Measurements from ENCODE around the gene UNC50. TPM values are rescaled to one million over a fixed set of nuclear protein-coding genes. Genes with fewer than 3 reads are reported as not detected.

Gene UNC50
- polyA plus RNA-seq, 1 donor from 2014 or later: 111 TPM

DNA sequence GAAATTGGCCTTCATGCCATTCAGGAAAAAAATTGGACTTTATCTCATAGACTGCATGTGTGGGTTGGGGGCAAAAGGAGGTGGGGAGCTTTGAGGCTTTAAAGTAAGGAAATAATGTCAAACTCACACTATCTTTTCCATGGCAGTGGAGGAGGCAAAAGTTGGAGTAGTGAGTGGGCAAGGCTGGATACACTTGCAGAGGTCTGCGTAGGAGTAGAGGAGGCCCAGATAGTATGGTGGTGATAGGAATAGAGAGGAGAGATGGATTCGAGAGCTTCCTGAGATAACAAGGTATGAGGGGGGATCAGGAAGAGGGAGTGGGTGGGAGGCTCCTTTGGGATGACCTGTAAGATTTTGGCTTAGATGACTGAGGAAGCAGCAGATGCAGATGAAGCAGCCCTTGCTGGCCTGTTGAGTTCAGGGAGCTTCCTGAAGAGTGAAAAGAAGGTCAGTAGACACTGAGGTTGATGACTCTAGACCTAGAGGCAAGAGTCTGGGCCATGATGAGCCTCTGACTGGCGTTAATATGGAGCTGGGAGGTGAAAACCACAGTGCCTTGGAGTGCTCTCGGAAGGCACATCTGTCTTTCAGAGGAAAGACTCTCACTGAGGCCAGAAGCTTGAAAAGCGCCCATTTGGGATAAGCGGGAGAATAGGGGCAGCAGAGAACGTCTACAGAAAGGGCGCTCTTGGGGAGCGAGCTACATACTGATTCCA is 5.8 kb downstream of the UNC50 start:
- Histone ChIP-seq H3K9me2 (ENCODE audit: insufficient read depth, low read length) (no peaks in the 10 kb centered on the region), H3F3A (ENCODE audit: insufficient read depth, low read length, poor library complexity, severe bottlenecking) (no peaks in the 10 kb centered on the region), H2AFZ (ENCODE audit: low read depth, low read length) (no peak overlapping the region), H3K36me3 (ENCODE audit: insufficient read depth, low read length) (peaks cover 7% of the 10 kb centered on the region), H3K27ac (ENCODE audit: low read length) (no peak overlapping the region), H3K27me3 (ENCODE audit: insufficient read depth, low read depth, low read length) (no peaks in the 10 kb centered on the region), H3K9me3 (ENCODE audit: low read length) (no peaks in the 10 kb centered on the region), H3K4me3 (ENCODE audit: low read length) (no peak overlapping the region), H4K20me1 (ENCODE audit: insufficient read depth) (no peaks in the 10 kb centered on the region), H3K9ac (ENCODE audit: low read length) (no peak overlapping the region), H3K4me2 (ENCODE audit: low read length) (no peak overlapping the region), H3K79me2 (replicated peaks; ENCODE audit: insufficient read depth, low read length) (peaks cover 25% of the 10 kb centered on the region)
- TF ChIP-seq EP300 (conservative IDR thresholded peaks at IDR 0.05; ENCODE audit: poor library complexity, severe bottlenecking) (no peak), POLR2AphosphoS5 (IDR thresholded peaks at IDR 0.05) (no peak)

DNA sequence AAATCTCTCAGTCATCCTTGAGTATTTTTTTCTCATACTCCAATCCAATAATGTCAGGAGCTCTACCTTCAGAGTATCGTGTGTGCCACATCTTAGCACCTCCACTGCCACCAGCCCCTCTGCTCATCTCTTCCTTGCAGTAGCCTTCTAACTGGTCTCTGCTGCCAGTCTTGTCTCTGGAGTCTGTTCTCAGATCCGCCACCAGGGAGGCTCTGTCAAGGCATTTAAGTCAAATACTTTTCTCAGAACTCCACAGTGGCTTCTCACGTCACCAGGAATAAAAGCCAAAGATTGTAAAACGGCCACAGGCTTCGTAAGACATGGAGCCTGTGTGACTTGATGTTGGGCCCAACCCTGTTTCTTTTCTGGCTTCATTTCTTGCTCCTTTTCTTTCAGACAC is 7.1 kb downstream of the UNC50 start:
- no peaks in the 10 kb centered on the region for H3K9me2 ChIP-seq (ENCODE audit: insufficient read depth, low read length)
- no peak overlapping the region for H3K4me2 ChIP-seq (ENCODE audit: low read length)
- H3F3A ChIP-seq (ENCODE audit: insufficient read depth, low read length, poor library complexity, severe bottlenecking): no peaks in the 10 kb centered on the region
- no peaks in the 10 kb centered on the region for H4K20me1 ChIP-seq (ENCODE audit: insufficient read depth)
- TF ChIP-seq, protein P1, sequence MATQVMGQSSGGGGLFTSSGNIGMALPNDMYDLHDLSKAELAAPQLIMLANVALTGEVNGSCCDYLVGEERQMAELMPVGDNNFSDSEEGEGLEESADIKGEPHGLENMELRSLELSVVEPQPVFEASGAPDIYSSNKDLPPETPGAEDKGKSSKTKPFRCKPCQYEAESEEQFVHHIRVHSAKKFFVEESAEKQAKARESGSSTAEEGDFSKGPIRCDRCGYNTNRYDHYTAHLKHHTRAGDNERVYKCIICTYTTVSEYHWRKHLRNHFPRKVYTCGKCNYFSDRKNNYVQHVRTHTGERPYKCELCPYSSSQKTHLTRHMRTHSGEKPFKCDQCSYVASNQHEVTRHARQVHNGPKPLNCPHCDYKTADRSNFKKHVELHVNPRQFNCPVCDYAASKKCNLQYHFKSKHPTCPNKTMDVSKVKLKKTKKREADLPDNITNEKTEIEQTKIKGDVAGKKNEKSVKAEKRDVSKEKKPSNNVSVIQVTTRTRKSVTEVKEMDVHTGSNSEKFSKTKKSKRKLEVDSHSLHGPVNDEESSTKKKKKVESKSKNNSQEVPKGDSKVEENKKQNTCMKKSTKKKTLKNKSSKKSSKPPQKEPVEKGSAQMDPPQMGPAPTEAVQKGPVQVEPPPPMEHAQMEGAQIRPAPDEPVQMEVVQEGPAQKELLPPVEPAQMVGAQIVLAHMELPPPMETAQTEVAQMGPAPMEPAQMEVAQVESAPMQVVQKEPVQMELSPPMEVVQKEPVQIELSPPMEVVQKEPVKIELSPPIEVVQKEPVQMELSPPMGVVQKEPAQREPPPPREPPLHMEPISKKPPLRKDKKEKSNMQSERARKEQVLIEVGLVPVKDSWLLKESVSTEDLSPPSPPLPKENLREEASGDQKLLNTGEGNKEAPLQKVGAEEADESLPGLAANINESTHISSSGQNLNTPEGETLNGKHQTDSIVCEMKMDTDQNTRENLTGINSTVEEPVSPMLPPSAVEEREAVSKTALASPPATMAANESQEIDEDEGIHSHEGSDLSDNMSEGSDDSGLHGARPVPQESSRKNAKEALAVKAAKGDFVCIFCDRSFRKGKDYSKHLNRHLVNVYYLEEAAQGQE (IDR thresholded peaks at IDR 0.05; ENCODE audit: borderline replicate concordance): no peak
- TF ChIP-seq POLR2AphosphoS5 (IDR thresholded peaks at IDR 0.05): no peak
- TF ChIP-seq TAF1 (IDR thresholded peaks at IDR 0.05; ENCODE audit: low read depth): no peak
- no peak for TF ChIP-seq CTCF (IDR thresholded peaks at IDR 0.05; ENCODE audit: poor library complexity, severe bottlenecking)
- TF ChIP-seq MXI1 (conservative IDR thresholded peaks at IDR 0.05; ENCODE audit: poor library complexity, severe bottlenecking): no peak
- no peak for TF ChIP-seq SMC3 (conservative IDR thresholded peaks at IDR 0.05; ENCODE audit: poor library complexity)
- TF ChIP-seq RAD21 (conservative IDR thresholded peaks at IDR 0.05): no peak
- TF ChIP-seq EP300 (conservative IDR thresholded peaks at IDR 0.05; ENCODE audit: poor library complexity, severe bottlenecking): no peak
- no peak for TF ChIP-seq EZH2 (IDR thresholded peaks at IDR 0.05; ENCODE audit: borderline replicate concordance, insufficient read depth, low read length, poor library complexity, severe bottlenecking)
- H3K9me3 ChIP-seq (ENCODE audit: low read length): no peaks in the 10 kb centered on the region
- no peak overlapping the region for H3K9ac ChIP-seq (ENCODE audit: low read length)
- H3K27ac ChIP-seq (ENCODE audit: low read length): no peak overlapping the region
- no peak overlapping the region for H3K4me3 ChIP-seq (ENCODE audit: low read length)
- no peaks in the 10 kb centered on the region for H3K27me3 ChIP-seq (ENCODE audit: insufficient read depth, low read depth, low read length)
- peaks cover 7% of the 10 kb centered on the region for H3K36me3 ChIP-seq (ENCODE audit: insufficient read depth, low read length)
- H2AFZ ChIP-seq (ENCODE audit: low read depth, low read length): no peak overlapping the region
- H3K79me2 ChIP-seq (replicated peaks; ENCODE audit: insufficient read depth, low read length): peaks cover 12% of the 10 kb centered on the region

Measured in neural cell (in vitro differentiated cells).